Limb (tissue), 2 donors: Measurements from ENCODE around the gene ADCY10.
"Not testable (repeated sequence)": the region's sequence is repeated elsewhere in the genome, so short reads cannot be mapped to it uniquely, and the experiment has no call there.

Experiments used
- DNase-seq, 2 donors: peaks; one replicate each; pipeline ENCODE4 v3.0.0-alpha.2; 2016; ENCODE audit errors: extremely low spot score in 2 of 2

The ADCY10 gene

DNA sequence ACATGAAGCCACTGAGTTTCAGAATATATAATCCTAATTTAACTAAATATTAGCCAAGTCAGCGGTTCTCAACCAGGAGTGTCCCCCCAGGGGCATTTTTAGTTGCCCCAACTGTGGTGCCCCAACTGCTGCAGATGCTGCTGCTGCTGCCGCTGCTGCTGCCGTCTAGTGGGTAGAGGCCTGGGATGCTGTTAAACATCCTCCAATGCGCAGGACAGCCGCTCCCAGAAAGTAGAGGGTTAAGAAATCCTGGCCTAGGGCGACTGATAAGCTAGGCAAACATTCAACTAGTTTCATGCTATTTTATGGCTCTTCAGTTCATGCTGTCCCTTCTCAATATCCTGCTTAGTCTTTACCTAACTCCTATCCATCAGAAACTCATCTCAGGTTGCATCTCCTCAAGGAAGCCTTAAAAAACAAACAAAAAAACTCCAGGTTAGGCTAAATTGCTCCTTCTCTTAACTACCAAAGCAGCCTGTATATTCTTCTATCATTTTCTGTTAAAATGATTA is 12.6 kb upstream of the ADCY10 start:
- DNase-seq = no peak

DNA sequence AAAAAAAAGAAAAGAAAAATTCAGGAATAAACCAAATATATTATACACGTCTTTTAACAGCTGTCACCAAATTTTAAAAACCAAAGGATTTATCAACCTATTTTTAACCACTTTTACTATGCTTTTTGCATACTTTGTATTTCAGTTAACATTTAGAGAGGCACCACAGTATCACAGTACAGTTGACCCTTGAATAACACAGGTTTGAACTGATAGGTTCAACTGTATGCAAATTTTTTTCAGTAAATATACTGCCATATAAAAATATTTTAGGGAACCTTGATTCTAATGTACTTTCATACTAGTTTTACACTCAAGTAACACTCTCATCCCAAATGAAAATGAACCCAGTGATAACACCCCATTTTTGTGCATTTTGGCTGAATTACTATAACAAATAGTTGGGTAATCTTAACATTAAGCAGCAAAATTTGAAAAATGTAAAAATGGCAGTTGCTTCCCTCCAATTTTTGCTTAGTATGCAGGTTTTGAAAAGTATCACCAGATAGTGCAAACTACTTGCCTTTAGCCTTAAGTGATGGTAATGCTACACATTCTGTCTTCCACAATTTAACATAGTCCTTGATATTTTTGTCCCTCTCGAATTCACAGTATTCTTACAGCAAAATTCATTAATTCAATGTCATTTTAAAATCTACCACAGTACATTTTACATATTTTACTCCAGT is 10.8 kb upstream of the ADCY10 start:
- DNase-seq = no peak

- DNase-seq = no peak
These were observed 10.2 kb upstream of the ADCY10 start for GRCh38 chr1:167924102-167924501.

- no peak for DNase-seq
These were observed 9.6 kb upstream of the ADCY10 start for GRCh38 chr1:167923324-167924056.

DNA sequence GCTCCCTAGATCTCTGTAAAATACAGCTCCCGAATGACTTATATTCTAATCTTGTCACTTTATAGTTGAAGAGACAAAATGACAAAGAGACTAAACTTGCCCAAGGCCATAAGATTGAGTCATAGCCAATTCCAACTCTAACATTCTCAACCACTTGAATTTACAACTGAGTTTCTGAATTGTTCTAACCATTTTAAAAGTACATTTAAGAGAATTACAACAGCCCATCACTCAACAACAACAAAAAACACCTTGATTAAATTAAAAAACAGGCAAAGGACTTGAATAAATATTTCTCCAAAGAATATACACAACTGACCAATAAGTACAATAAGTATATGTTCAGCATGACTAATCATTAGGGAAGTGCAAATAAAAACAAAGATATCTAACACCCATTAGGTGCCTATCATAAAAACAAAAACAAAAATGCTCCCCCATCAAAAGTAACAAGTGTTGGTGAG is 8.7 kb upstream of the ADCY10 start:
- no peak for DNase-seq

- no peak for DNase-seq
These were observed 8.1 kb upstream of the ADCY10 start for GRCh38 chr1:167922023-167922422.

DNA sequence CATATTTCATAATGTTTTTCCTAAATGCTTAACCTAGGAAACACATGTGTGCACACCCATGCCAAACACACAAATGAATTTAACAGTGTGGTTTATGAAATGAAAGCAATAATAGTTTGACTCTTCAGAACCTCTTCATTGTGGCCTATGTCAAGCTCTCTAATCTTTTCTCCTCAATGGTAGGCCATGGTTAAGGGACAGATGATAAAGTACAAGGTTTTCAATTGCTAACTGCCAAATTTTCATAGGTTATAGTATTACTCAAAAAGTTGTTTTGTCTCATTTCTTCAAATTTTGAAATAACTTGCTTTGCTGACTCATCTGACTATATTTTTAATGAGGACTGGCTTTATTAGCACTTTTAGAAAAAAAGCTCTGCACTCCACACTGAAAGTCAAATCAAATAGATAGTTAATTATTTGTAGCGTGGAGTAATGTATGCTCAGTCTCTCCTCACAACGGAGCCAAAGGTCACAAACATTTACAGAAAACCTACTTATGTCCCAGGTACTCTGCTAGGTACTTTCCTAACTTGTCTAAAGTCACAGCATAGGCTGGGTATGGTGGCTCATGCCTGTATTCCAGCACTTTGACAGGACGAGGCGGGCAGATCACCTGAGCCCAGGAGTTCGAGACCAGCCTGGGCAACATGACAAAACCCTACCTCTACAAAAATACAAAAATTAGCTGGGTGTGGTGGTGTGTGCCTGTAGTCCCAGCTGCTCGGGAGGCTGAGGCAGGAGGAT is 3.0 kb upstream of the ADCY10 start:
- no peak for DNase-seq

DNA sequence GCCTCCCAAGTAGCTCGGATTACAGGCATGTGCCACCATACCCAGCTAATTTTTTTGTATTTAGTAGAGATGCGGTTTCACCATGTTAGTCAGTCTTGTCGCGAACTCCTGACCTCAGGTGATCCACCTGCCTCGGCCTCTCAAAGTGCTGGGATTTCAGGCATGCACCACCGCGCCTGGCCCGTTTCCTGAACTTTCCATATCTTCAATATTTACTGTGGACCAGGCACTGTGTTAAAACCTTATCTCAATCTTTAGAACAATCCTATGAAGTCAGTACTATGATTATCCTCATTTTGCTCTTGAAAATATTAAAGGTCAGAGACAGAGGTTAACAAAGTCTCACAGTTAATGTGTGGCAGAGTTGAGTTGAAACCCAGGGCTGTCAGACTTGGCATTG is 1.6 kb upstream of the ADCY10 start:
- no peak for DNase-seq

GRCh38 chr1:167912294-167912693 is 1.6 kb downstream of the ADCY10 start:
- no peak for DNase-seq

DNA sequence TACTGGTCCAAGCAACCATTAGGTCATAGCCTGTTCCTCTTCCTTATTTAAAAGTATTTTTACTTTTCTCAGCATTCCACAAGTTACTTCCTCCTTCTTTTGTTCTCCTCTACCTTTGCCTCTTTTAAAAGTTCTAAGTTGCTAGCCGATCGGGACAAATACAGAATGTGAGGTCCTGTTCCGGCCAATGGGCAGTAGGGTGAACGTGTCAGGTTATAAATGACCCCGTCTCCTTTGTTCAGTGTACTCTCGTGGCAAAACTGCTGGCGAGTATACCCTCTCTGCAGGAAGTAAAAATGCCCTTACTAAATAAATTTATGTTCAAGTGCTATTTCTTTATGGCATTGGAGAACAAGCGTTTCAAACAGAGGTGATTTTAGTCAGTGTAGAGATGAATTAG is 2.5 kb downstream of the ADCY10 start:
- DNase-seq = no peak

- no peak for DNase-seq
These were observed 3.4 kb downstream of the ADCY10 start for GRCh38 chr1:167910530-167910929.

GRCh38 chr1:167909691-167910180 is 4.2 kb downstream of the ADCY10 start:
- no peak for DNase-seq

DNA sequence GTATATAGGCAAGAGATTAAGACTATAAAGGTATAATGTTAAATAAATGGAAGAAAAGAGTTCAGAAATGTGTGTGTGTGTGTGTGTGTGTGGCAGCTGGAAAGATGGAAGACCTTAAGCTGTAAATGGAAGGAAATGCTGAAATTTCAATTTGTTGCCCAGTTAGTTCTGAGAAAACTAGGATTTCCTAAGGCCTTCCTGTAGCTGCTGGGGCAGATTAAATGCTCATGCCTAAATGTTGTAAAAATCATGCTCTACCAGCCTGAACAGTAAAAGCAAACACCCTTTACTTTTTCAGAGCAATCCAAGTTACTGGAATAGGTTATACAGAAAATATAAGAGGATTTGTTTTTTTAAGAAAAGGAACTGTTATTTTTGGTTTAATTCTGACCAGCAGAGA is 8.3 kb downstream of the ADCY10 start:
- DNase-seq = no peak

- peak in 1 of 2 donors; percentile 18 for DNase-seq
These were observed 8.8 kb downstream of the ADCY10 start for GRCh38 chr1:167905182-167905581.

GRCh38 chr1:167904652-167905130 is 9.2 kb downstream of the ADCY10 start:
- no peak for DNase-seq

DNA sequence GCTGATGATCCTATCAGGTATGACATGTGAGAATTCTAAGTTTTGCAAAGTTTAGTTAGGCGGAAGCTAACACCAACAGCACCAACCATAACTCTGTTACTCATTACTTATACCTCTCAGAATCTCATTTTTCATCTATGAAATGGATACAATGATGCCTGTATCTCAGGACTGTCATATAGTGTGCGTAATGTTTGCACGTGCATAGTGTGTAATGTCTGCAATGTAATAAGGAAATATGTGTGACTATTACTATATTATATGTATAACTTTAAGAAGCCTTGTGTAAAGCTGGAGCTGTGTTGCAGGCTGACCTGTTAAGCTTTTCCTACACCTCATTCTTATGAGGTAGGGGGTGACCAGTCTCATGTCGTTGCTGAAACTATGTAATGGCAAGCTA is 13.0 kb downstream of the ADCY10 start:
- DNase-seq = no peak

DNA sequence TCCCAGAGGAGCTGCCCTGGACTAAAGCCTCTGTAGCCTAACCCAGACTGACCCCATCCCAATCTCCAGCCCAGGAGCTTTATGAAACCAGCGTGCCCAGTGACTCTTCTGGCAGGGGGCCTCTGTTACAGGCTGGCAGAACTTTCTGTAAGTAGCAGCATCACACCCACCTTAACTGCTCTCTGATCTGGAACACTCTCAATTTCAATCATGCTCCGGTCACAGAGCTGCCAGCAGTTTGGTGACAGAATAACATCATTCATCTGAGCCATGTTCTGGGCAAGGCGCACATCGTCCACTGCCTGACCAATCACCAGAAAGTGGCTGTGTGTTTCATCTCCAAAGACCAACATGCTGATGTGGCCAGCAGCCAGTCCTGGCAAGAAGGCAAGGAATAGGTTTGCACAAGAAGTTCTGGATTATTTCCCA is 14.7 kb downstream of the ADCY10 start:
- DNase-seq = no peak

- DNase-seq = no peak
These were observed 15.2 kb downstream of the ADCY10 start for GRCh38 chr1:167898578-167899222.

GRCh38 chr1:167893798-167894197 is 20.1 kb downstream of the ADCY10 start:
- no peak for DNase-seq

GRCh38 chr1:167890400-167890799 is 23.5 kb downstream of the ADCY10 start:
- DNase-seq = no peak

DNA sequence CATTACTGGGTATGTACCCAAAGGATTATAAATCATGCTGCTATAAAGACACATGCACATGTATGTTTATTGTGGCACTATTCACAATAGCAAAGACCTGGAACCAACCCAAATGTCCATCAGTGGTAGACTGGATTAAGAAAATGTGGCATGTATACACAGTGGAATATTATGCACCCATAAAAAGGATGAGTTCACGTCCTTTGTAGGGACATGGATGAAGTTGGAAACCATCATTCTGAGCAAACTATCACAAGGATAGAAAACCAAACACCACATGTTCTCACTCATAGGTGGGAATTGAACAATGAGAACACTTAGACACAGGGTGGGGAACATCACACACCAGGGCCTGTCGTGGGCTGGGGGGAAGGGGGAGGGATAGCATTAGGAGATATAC is 26.7 kb downstream of the ADCY10 start:
- DNase-seq = not testable (repeated sequence)
